A673 (cell line): ENCODE results near the gene DCAF15.

Experiments
- EZH2 ChIP-seq: fragments of 200-600 bp; sonication (generic); IDR thresholded peaks from 2 replicates; pipeline ENCODE4 v1.6.1; 2017; ENCODE audit warnings: borderline replicate concordance, low read depth, mild to moderate bottlenecking, mixed read lengths, antibody characterized with exemption, low read length; ENCODE audit not compliant: poor library complexity, severe bottlenecking
- TF ChIP-seq, protein P1 (sequence below): fragments of 300-800, 200-600 bp; sonication (generic); conservative IDR thresholded peaks from 2 replicates; pipeline ENCODE4 v1.5.1; 2017; ENCODE audit warnings: low read depth, mild to moderate bottlenecking, antibody characterized with exemption, low read length, moderate library complexity, mixed read lengths

- TF ChIP-seq, protein P1, sequence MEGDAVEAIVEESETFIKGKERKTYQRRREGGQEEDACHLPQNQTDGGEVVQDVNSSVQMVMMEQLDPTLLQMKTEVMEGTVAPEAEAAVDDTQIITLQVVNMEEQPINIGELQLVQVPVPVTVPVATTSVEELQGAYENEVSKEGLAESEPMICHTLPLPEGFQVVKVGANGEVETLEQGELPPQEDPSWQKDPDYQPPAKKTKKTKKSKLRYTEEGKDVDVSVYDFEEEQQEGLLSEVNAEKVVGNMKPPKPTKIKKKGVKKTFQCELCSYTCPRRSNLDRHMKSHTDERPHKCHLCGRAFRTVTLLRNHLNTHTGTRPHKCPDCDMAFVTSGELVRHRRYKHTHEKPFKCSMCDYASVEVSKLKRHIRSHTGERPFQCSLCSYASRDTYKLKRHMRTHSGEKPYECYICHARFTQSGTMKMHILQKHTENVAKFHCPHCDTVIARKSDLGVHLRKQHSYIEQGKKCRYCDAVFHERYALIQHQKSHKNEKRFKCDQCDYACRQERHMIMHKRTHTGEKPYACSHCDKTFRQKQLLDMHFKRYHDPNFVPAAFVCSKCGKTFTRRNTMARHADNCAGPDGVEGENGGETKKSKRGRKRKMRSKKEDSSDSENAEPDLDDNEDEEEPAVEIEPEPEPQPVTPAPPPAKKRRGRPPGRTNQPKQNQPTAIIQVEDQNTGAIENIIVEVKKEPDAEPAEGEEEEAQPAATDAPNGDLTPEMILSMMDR = no peak
- TF ChIP-seq EZH2 = no peak
Measured at GRCh38 chr19:13974073-13974472, 21.8 kb downstream of the DCAF15 start.
